GM12865 (cell line): Measurements from ENCODE around the gene GABRD.

Experiments
- DNase-seq: peaks from one replicate; pipeline ENCODE4 v3.0.0; 2010; ENCODE audit warnings: low read depth
- H3K4me3 ChIP-seq: 2 replicates; pipeline ENCODE4 v1.5.1; 2011; ENCODE audit warnings: mild to moderate bottlenecking, low read depth, low read length, control low read depth
- TF ChIP-seq, protein P1 (sequence below): IDR thresholded peaks from 2 replicates; pipeline ENCODE4 v1.5.1; 2011; ENCODE audit warnings: low read length, control low read depth, low read depth, inconsistent platforms; ENCODE audit not compliant: insufficient read depth; ENCODE audit errors: missing control alignments

The GABRD gene

DNA sequence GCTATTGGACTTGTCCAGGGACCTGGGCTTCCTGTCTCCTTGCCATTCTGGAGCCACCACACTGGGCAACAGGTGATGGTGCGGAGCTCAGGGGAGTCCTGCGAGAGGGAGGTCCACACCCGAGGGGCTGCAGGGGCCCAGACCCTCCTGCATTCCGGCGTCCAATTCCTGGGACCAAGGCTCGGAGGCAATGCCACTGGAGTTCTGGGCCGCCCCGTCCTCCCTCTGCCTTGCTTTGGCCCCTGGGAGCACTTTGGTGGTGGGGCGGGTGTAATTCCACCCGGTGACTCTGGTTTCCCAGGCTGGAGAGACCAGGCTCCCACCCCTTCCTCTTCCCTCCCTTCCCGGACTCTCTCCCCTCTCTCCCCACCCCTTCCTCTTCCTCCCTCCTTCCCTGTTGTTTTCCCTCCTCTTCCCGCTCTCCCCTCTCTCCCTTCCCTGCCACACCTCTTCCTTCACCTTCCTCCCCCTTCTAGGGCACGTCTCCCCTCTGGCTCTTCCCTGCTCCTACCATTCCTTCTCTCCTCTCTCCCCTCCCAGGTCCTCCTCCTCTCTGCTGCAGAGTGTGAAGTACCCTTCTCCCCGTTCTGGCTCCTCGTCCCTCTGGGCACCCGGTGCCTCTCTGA lies 33.0 kb downstream of the GABRD start:
- no peak overlapping the region for H3K4me3 ChIP-seq
- DNase-seq: no peak
- TF ChIP-seq, protein P1, sequence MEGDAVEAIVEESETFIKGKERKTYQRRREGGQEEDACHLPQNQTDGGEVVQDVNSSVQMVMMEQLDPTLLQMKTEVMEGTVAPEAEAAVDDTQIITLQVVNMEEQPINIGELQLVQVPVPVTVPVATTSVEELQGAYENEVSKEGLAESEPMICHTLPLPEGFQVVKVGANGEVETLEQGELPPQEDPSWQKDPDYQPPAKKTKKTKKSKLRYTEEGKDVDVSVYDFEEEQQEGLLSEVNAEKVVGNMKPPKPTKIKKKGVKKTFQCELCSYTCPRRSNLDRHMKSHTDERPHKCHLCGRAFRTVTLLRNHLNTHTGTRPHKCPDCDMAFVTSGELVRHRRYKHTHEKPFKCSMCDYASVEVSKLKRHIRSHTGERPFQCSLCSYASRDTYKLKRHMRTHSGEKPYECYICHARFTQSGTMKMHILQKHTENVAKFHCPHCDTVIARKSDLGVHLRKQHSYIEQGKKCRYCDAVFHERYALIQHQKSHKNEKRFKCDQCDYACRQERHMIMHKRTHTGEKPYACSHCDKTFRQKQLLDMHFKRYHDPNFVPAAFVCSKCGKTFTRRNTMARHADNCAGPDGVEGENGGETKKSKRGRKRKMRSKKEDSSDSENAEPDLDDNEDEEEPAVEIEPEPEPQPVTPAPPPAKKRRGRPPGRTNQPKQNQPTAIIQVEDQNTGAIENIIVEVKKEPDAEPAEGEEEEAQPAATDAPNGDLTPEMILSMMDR: no peak

DNA sequence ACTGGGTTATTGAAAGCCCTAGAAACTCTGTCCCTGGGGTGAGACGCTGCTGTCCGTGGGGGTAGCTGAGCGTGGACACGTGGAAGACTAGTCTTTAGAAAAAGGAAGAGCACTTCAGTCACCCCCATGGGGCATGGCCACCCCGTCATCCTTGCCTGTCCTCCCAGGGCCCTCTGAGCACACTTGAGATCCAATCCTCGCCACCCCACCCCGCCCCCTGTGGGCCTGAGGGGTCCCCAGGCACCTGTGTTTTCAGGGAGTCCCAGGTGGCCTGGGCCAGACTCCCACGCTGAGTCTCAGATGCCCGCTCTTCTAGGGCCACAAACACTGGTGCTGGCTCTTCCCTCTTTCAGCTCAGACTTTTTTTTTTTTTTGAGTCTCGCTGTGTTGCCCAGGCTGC lies 33.6 kb downstream of the GABRD start:
- TF ChIP-seq, protein P1: no peak
- DNase-seq: no peak
- H3K4me3 ChIP-seq: no peak overlapping the region

DNA sequence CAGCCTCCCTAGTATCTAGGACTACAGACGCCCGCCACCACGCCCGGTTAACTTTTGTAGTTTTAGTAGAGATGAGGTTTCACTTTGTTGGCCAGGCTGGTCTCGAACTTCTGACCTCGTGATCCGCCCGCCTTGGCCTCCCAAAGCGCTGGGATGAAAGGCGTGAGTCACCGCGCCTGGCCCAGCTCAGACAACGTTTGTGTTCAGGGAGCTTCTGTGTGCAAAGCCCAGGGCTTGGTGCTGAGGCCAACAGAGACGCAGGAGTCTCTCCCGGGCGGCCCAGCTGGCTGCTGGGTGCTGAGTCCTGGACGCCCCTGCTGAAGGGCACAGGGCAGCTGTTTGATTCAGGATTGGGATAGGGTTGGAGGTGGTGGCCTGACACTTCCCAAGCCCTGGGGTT lies 34.1 kb downstream of the GABRD start:
- TF ChIP-seq, protein P1: no peak
- H3K4me3 ChIP-seq: no peak overlapping the region
- no peak for DNase-seq

DNA sequence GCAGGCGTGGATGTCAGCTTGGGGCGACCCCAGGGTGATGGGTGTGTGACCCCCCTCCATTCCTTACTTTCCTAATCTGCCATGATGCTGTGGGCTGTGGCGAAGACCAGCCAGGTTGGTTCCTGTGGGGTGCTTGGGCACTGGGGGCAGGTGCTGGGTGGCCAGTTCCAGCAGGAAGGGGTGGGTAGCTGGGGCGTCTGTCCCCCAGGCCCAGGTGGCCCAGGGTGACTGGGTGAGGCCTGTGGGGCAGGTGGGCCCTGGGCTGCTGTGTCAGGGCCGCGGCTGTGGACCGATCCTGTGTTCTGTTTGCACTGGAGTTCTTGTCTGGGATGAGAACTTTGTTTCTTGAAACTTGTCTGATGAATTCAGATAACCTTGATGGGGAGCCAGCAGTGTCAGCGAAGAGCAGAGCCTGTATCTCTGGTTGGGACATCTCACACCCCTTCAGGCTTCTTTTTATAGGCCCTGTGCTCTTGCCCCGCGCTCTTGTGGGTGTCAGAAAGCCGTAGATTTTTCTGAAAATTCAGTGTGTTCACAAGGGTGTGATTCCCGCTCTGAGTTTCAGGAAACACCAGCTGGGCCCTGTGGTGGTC lies 34.7 kb downstream of the GABRD start:
- DNase-seq: no peak
- TF ChIP-seq, protein P1: no peak
- H3K4me3 ChIP-seq: no peak overlapping the region

DNA sequence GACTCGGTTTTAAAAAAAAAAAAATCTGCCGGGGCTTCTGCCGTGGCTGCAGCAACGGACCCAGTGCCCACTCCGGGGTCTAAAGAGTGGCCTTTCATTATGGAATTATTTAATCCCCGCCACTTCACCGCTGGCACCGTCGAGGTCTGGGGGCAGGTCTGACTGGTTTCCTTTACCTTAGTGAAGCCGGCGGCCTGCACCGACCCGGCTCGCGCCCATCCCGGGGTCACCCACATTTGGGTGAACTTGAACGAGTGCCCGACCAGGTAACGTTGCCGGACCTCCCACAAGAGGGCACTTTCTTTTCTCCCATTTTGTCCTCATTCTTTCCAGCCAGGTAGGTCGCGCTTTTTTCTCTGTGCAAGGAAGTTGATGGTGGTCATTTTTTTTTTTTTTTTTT lies 35.4 kb downstream of the GABRD start:
- no peak overlapping the region for H3K4me3 ChIP-seq
- no peak for DNase-seq
- TF ChIP-seq, protein P1: no peak

DNA sequence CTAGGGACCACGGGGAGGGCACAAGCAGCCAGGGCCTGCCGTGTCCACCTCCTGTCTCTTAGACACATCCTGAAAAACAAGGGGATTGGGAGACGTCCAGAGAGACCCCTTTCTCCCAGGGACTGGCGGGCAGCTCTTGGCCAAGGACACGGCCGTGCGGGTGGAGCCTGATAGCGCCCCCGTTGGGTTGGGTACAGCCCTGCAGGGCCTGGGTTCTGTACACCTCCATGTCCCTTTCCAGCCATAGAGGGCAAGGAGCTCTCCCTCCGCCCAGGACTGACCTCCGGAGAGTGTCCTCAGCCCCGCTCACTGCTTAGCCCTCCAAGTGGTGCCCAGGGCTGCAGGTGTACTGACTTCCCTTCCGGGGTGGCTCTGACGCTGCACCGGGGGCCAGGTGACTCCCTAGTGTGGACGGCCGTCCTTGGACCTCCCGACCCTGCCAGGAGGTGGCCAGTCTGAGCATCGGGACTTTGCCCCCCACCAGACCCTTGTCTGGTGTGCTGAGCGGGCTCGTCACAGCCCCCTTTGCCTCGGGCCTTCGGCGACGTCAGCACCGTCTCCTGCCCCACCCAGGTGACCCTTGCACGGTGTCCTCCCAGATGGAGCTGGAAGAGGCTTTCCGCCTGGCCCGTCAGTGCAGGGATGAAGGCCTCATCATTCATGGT lies 36.9 kb downstream of the GABRD start:
- no peak overlapping the region for H3K4me3 ChIP-seq
- TF ChIP-seq, protein P1: no peak
- no peak for DNase-seq
